ENCODE data around the gene PDZD4. TPM values are rescaled to one million over a fixed set of nuclear protein-coding genes. Genes with fewer than 3 reads are reported as not detected.

Gene PDZD4
- total and polyA plus RNA-seq, 10 of the 15 experiments (the other 5 are each of a cell fraction or from before 2014, with no cell fraction given) = 0.01 to 0.15 (median 0.04) TPM; not detected in 6

DNA sequence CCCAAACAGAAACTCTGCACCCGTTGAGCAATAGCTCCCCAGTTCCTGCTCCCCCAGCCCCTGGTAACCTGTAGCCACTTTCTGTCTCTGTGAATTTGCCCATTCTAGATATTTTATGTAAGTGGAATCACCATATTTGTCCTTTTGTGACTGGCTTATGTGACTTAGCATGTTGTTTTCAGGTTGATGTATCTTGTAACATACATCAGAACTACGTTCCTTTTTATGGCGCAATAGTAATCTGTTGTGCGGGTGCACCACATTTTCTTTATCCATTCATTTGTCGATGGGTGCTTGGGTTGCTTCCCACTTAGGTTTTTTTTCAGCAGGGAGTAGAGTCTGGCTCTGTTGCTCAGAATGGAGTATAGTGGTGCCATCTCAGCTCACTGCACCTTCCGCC lies 6.6 kb upstream of the PDZD4 start:
- Histone ChIP-seq H3K4me1 (ENCODE audit: control insufficient read depth, insufficient read depth, low read length) (no peaks in the 10 kb centered on the region), H3K79me2 (ENCODE audit: control insufficient read depth, insufficient read depth, low read length) (no peaks in the 10 kb centered on the region), H3K4me3 (no peak overlapping the region), H3K36me3 (ENCODE audit: control insufficient read depth in 2 of 2, insufficient read depth in 2 of 2, low read length in 1 of 2) (no peaks in the 10 kb centered on the region), H3K27me3 (replicated peaks in 1 of 2; ENCODE audit: control insufficient read depth in 2 of 2, insufficient read depth in 2 of 2, low read length in 1 of 2) (no peaks in the 10 kb centered on the region), H3K9ac (ENCODE audit: control insufficient read depth, insufficient read depth, low read length) (no peak overlapping the region), H4K20me1 (ENCODE audit: control insufficient read depth, insufficient read depth) (no peaks in the 10 kb centered on the region), H2AFZ (ENCODE audit: control insufficient read depth, low read depth, low read length) (no peak overlapping the region), H3K9me3 (replicated peaks; ENCODE audit: control insufficient read depth, insufficient read depth, low read length) (no peaks in the 10 kb centered on the region; the same call in 1 of the 3 replicates), H3K27ac (ENCODE audit: control insufficient read depth, insufficient read depth) (no peak overlapping the region), H3K4me2 (ENCODE audit: control insufficient read depth, insufficient read depth) (no peak overlapping the region)
- BruUV-seq (replicated peaks) = no TSS peak
- ChIA-PET SMC1A (ENCODE audit: uncharacterized antibody, unreplicated experiment) (no interaction called here), POLR2A (interaction anchor here (0.5 kb wide), 1 partner anchor 63 kb away, joined by 3 read pairs; no protein-coding TSS in a partner anchor), RAD21 (ENCODE audit: unreplicated experiment) (no interaction called here), CTCF (no interaction called here)
- DNase-seq (ENCODE audit: low read depth, low spot score) (no peak), FAIRE-seq (no peak), ATAC-seq (no peak)
- 63% methylated on average over 6 of the region's 6 CpGs for WGBS (ENCODE audit: insufficient coverage, insufficient replicate concordance, low lambda C conversion rate, missing lambda C conversion rate)
- intact Hi-C loops (cut with micrococcal nuclease; ENCODE audit: unreplicated experiment) (no loop called here), in situ Hi-C loops (cut with MboI) (no loop called here)
- TF ChIP-seq JUNB (IDR thresholded peaks at IDR 0.05) = no peak
- TF ChIP-seq ASH2L (IDR thresholded peaks at IDR 0.05; ENCODE audit: borderline replicate concordance, low read depth) = no peak

GRCh38 chrX:153832728-153833127 lies 2.4 kb upstream of the PDZD4 start:
- WGBS (ENCODE audit: insufficient coverage, insufficient replicate concordance, low lambda C conversion rate, missing lambda C conversion rate) = 66% methylated on average over 10 of the region's 10 CpGs
- Histone ChIP-seq H3K4me1 (ENCODE audit: control insufficient read depth, insufficient read depth, low read length) (no peaks in the 10 kb centered on the region), H2AFZ (ENCODE audit: control insufficient read depth, low read depth, low read length) (no peak overlapping the region), H3K27me3 (replicated peaks in 1 of 2; ENCODE audit: control insufficient read depth in 2 of 2, insufficient read depth in 2 of 2, low read length in 1 of 2) (no peaks in the 10 kb centered on the region; a peak in 1 of 4 replicates), H3K4me3 (no peak overlapping the region), H3K27ac (ENCODE audit: control insufficient read depth, insufficient read depth) (no peak overlapping the region), H3K9me3 (replicated peaks; ENCODE audit: control insufficient read depth, insufficient read depth, low read length) (no peaks in the 10 kb centered on the region; the same call in 2 of the 3 replicates), H3K79me2 (ENCODE audit: control insufficient read depth, insufficient read depth, low read length) (no peaks in the 10 kb centered on the region), H3K9ac (ENCODE audit: control insufficient read depth, insufficient read depth, low read length) (no peak overlapping the region), H3K36me3 (ENCODE audit: control insufficient read depth in 2 of 2, insufficient read depth in 2 of 2, low read length in 1 of 2) (no peaks in the 10 kb centered on the region), H4K20me1 (ENCODE audit: control insufficient read depth, insufficient read depth) (no peaks in the 10 kb centered on the region), H3K4me2 (ENCODE audit: control insufficient read depth, insufficient read depth) (no peak overlapping the region)
- RAD21 ChIA-PET (ENCODE audit: unreplicated experiment) = no interaction called here
- DNase-seq (ENCODE audit: low read depth, low spot score) (no peak), ATAC-seq (no peak), FAIRE-seq (no peak)
- TF ChIP-seq TCF3 (IDR thresholded peaks at IDR 0.05; ENCODE audit: borderline replicate concordance, insufficient read depth, low read depth, low read length) = no peak
- no peak for TF ChIP-seq PAX8 (IDR thresholded peaks at IDR 0.05)
- TF ChIP-seq, protein P1, sequence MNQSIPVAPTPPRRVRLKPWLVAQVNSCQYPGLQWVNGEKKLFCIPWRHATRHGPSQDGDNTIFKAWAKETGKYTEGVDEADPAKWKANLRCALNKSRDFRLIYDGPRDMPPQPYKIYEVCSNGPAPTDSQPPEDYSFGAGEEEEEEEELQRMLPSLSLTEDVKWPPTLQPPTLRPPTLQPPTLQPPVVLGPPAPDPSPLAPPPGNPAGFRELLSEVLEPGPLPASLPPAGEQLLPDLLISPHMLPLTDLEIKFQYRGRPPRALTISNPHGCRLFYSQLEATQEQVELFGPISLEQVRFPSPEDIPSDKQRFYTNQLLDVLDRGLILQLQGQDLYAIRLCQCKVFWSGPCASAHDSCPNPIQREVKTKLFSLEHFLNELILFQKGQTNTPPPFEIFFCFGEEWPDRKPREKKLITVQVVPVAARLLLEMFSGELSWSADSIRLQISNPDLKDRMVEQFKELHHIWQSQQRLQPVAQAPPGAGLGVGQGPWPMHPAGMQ (IDR thresholded peaks at IDR 0.05; ENCODE audit: borderline replicate concordance) = no peak
- TF ChIP-seq ZNF207 (IDR thresholded peaks at IDR 0.05; ENCODE audit: borderline replicate concordance) = no peak
- TF ChIP-seq RAD51 (IDR thresholded peaks at IDR 0.05) = no peak
- TF ChIP-seq BCL11A (IDR thresholded peaks at IDR 0.05; ENCODE audit: low read depth, low read length) = no peak
- CTCF ChIA-PET = interaction anchor here (0.6 kb wide), 1 partner anchor 115 kb away, joined by 3 read pairs; no protein-coding TSS in a partner anchor
- POLR2A ChIA-PET = no interaction called here
- intact Hi-C loops (cut with micrococcal nuclease; ENCODE audit: unreplicated experiment) = no loop called here
- SMC1A ChIA-PET (ENCODE audit: uncharacterized antibody, unreplicated experiment) = no interaction called here
- in situ Hi-C loops (cut with MboI) = no loop called here
- BruUV-seq (replicated peaks) = no TSS peak

Data from GM12878 (cell line).